SU-DHL-6 (cell line): ENCODE results near the gene STYXL1.

Experiments
- EZH2phosphoT487 ChIP-seq: fragments of 200-600 bp; sonication (generic), shearing (Covaris generic); conservative IDR thresholded peaks from 2 replicates; pipeline ENCODE4 v1.6.1; 2018; ENCODE audit warnings: mild to moderate bottlenecking, antibody characterized with exemption, low read length, moderate library complexity, mixed read lengths
- TF ChIP-seq, protein P1 (sequence below): fragments of 200-600 bp; sonication (generic); IDR thresholded peaks from one replicate; pipeline ENCODE4 v1.5.1; 2017; ENCODE audit warnings: antibody characterized with exemption, mild to moderate bottlenecking, low read length, moderate library complexity; ENCODE audit not compliant: insufficient read depth, poor library complexity, severe bottlenecking

DNA sequence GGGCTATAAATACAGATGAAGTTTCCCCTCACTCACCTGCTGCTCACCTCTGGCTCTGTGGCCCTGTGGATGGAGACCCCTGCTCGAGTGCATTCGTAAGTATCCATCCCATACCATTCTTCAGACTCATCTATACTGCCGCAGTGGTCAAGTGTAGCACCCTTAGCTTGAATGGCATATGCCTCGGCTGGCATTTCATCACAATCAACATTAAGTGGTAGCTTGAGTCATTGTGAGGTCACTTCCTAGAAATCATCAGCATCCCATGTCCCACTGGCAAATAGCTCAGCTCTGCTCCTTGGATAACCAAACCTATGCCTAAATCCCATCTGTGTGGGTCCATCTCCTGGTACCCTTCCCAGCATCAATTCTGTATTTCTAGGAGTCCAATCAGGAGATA is 38.3 kb upstream of the STYXL1 start:
- TF ChIP-seq, protein P1, sequence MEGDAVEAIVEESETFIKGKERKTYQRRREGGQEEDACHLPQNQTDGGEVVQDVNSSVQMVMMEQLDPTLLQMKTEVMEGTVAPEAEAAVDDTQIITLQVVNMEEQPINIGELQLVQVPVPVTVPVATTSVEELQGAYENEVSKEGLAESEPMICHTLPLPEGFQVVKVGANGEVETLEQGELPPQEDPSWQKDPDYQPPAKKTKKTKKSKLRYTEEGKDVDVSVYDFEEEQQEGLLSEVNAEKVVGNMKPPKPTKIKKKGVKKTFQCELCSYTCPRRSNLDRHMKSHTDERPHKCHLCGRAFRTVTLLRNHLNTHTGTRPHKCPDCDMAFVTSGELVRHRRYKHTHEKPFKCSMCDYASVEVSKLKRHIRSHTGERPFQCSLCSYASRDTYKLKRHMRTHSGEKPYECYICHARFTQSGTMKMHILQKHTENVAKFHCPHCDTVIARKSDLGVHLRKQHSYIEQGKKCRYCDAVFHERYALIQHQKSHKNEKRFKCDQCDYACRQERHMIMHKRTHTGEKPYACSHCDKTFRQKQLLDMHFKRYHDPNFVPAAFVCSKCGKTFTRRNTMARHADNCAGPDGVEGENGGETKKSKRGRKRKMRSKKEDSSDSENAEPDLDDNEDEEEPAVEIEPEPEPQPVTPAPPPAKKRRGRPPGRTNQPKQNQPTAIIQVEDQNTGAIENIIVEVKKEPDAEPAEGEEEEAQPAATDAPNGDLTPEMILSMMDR: no peak
- TF ChIP-seq EZH2phosphoT487: no peak
